SK-N-SH (cell line): ENCODE data around the gene FOS. TPM values are rescaled to one million over a fixed set of nuclear protein-coding genes. Genes with fewer than 3 reads are reported as not detected.

ENCODE experiments used
- CTCF ChIA-PET: fragments of 300-600, 350-600 bp; formaldehyde crosslinking; extraction: SDS; loops from one replicate; lab custom pipeline; 2021; lab: Yijun Ruan, JAX
- POLR2A ChIA-PET: fragments of 350-600 bp; sonication (Branson Sonifier 250); formaldehyde crosslinking; extraction: SDS; loops from one replicate; lab custom pipeline; 2020; ENCODE audit warnings: antibody characterized with exemption, inconsistent platforms; lab: Yijun Ruan, JAX
- DNase-seq: peaks from one replicate; pipeline ENCODE4 v3.0.0; 2012
- H2AFZ ChIP-seq: fragments of 200-600 bp; sonication (generic); 2 replicates; pipeline ENCODE4 v1.8.1; 2016; ENCODE audit warnings: antibody characterized with exemption, mild to moderate bottlenecking, low read depth
- H3F3A ChIP-seq: fragments of 200-600 bp; sonication (generic); replicated peaks from 2 replicates; pipeline ENCODE3; 2016; ENCODE audit warnings: antibody characterized with exemption, mild to moderate bottlenecking; ENCODE audit not compliant: insufficient read depth
- H3K27ac ChIP-seq, 2 experiments: fragments of 200-500 bp in 1 of 2; fragments of 200-600 bp in 1 of 2; sonication (Bioruptor generic) in 1 of 2; sonication (generic), shearing (Covaris generic) in 1 of 2; 2 replicates each; pipeline versions ENCODE4 v1.5.1 to v1.6.1; 2014 to 2016; ENCODE audit warnings: low read depth in 2 of 2, inconsistent platforms in 1 of 2, low read length in 1 of 2, mild to moderate bottlenecking in 1 of 2, mixed read lengths in 1 of 2
- H3K27me3 ChIP-seq: fragments of 200-600 bp; sonication (generic), shearing (Covaris generic); 2 replicates; pipeline ENCODE4 v1.6.1; 2016; ENCODE audit warnings: mixed run types; ENCODE audit not compliant: insufficient read depth
- H3K36me3 ChIP-seq, 2 experiments: fragments of 200-500 bp in 1 of 2; fragments of 200-600 bp in 1 of 2; sonication (Bioruptor generic) in 1 of 2; sonication (generic) in 1 of 2; replicated peaks in 1 of 2; 2 replicates each; pipeline versions ENCODE3 to v1.5.1; 2014 to 2016; ENCODE audit warnings: low read length in 1 of 2, mild to moderate bottlenecking in 1 of 2; ENCODE audit not compliant: insufficient read depth in 2 of 2, control insufficient read depth in 1 of 2
- H3K4me1 ChIP-seq, 2 experiments: fragments of 200-500 bp in 1 of 2; fragments of 200-600 bp in 1 of 2; sonication (Bioruptor generic) in 1 of 2; sonication (generic), shearing (Covaris generic) in 1 of 2; 2 replicates each; pipeline versions ENCODE4 v1.5.1 to v1.6.1; 2014 to 2016; ENCODE audit warnings: low read depth in 1 of 2, low read length in 1 of 2, mixed run types in 1 of 2; ENCODE audit not compliant: insufficient read depth in 2 of 2, control insufficient read depth in 1 of 2
- H3K4me2 ChIP-seq: fragments of 200-600 bp; sonication (generic), shearing (Covaris generic); 2 replicates; pipeline ENCODE4 v1.6.1; 2017; ENCODE audit warnings: mixed run types
- H3K4me3 ChIP-seq, 2 experiments: fragments of 200-500 bp in 1 of 2; fragments of 200-600 bp in 1 of 2; sonication (Bioruptor generic) in 1 of 2; sonication (generic), shearing (Covaris generic) in 1 of 2; 2 replicates each; pipeline versions ENCODE4 v1.5.1 to v1.8.1; 2014 to 2016; ENCODE audit warnings: low read depth in 2 of 2, inconsistent platforms in 1 of 2, low read length in 1 of 2, mild to moderate bottlenecking in 1 of 2, mixed read lengths in 1 of 2, moderate library complexity in 1 of 2
- H3K79me2 ChIP-seq: fragments of 200-600 bp; sonication (generic); 2 replicates; pipeline ENCODE4 v1.8.1; 2017; ENCODE audit warnings: mild to moderate bottlenecking; ENCODE audit not compliant: insufficient read depth
- H3K9ac ChIP-seq: fragments of 200-600 bp; sonication (generic); 2 replicates; pipeline ENCODE4 v1.6.1; 2017; ENCODE audit warnings: mixed run types
- H3K9me2 ChIP-seq: fragments of 200-600 bp; sonication (generic); 2 replicates; pipeline ENCODE4 v1.6.1; 2017; ENCODE audit warnings: mixed run types
- H3K9me3 ChIP-seq: fragments of 200-600 bp; sonication (generic); 2 replicates; pipeline ENCODE4 v1.6.1; 2017; ENCODE audit warnings: mixed run types, mild to moderate bottlenecking, moderate library complexity
- H4K20me1 ChIP-seq: fragments of 200-600 bp; sonication (generic); 2 replicates; pipeline ENCODE4 v1.6.1; 2017; ENCODE audit warnings: mild to moderate bottlenecking, mixed run types; ENCODE audit not compliant: insufficient read depth
- CHD2 ChIP-seq: fragments of 150-350 bp; IDR thresholded peaks from 2 replicates; pipeline ENCODE4 v1.6.1; 2018; ENCODE audit warnings: low read length; ENCODE audit not compliant: partially characterized antibody
- CTCF ChIP-seq: fragments of 200-600 bp; sonication (generic); IDR thresholded peaks from 2 replicates; pipeline ENCODE4 v1.6.1; 2017; ENCODE audit warnings: antibody characterized with exemption, mild to moderate bottlenecking, moderate library complexity
- FOXJ3 ChIP-seq: sonication (generic); formaldehyde crosslinking; IDR thresholded peaks from 2 replicates; pipeline ENCODE4 v1.5.1; 2020; ENCODE audit warnings: mild to moderate bottlenecking, missing genetic modification reagents
- JUND ChIP-seq: IDR thresholded peaks from 2 replicates; pipeline ENCODE4 v1.4.0; 2012
- MAX ChIP-seq: IDR thresholded peaks from 2 replicates; pipeline ENCODE4 v1.4.0; 2012; ENCODE audit warnings: low read depth
- MEF2A ChIP-seq: IDR thresholded peaks from 2 replicates; pipeline ENCODE4 v1.4.0; 2012; ENCODE audit warnings: low read depth, borderline replicate concordance
- MXI1 ChIP-seq: IDR thresholded peaks from 2 replicates; pipeline ENCODE4 v1.6.1; 2012; ENCODE audit warnings: mild to moderate bottlenecking, low read depth, low read length, improper control_type of control experiment
- NFIC ChIP-seq: IDR thresholded peaks from 2 replicates; pipeline ENCODE4 v1.4.0; 2012; ENCODE audit warnings: borderline replicate concordance
- POLR2AphosphoS5 ChIP-seq: IDR thresholded peaks from 2 replicates; pipeline ENCODE4 v1.6.1; 2012; ENCODE audit warnings: low read depth, low read length
- REST ChIP-seq: IDR thresholded peaks from 2 replicates; pipeline ENCODE4 v1.6.1; 2012; ENCODE audit warnings: mild to moderate bottlenecking, low read depth, low read length, moderate library complexity
- RXRA ChIP-seq: IDR thresholded peaks from 2 replicates; pipeline ENCODE4 v1.4.0; 2012; ENCODE audit warnings: low read depth, mild to moderate bottlenecking, borderline replicate concordance
- SIN3A ChIP-seq: IDR thresholded peaks from 2 replicates; pipeline ENCODE4 v1.6.1; 2012; ENCODE audit warnings: low read depth, mild to moderate bottlenecking, low read length, moderate library complexity, borderline replicate concordance
- polyA plus RNA-seq, 3 experiments: library from polyadenylated mRNA; depleted of rRNA; stranded (reverse); fragments of >200 nt; gene quantifications; 2 replicates each; pipeline ENCODE4 v1.2.3, GENCODE V29; 2012

FOS gene
- polyA plus RNA-seq, 1 of the 3 experiments (the other 2 are of a cell fraction) = 309 TPM

GRCh38 chr14:75318353-75318752 is 39.7 kb downstream of the FOS start:
- POLR2A ChIA-PET = no interaction called here
- CTCF ChIA-PET = interaction anchor here (1.1 to 2.1 kb wide), 2 partner anchors 170 to 243 kb away, joined by 4 to 5 read pairs; no protein-coding TSS in a partner anchor
- no peaks in the 10 kb centered on the region for H3K9me3 ChIP-seq

More at GRCh38 chr14:75318353-75318752, 39.7 kb downstream of the FOS start:
- peaks cover 0 to 14% of the 10 kb centered on the region in 2 experiments; a peak in 1 of 4 replicates for H3K4me1 ChIP-seq
- no peak for DNase-seq
- H3K27ac ChIP-seq = no peak overlapping the region
- no peaks in the 10 kb centered on the region for H4K20me1 ChIP-seq
- H3K9ac ChIP-seq = no peak overlapping the region
- TF ChIP-seq MAX (no peak), SIN3A (no peak), POLR2AphosphoS5 (no peak), REST (no peak), RXRA (no peak), MXI1 (no peak), CHD2 (no peak), NFIC (no peak), FOXJ3 (no peak), MEF2A (no peak), CTCF (no peak), JUND (no peak)
- H3K4me3 ChIP-seq = no peak overlapping the region
- H3K4me2 ChIP-seq = no peak overlapping the region
- no peaks in the 10 kb centered on the region for H3K36me3 ChIP-seq
- H3K79me2 ChIP-seq = no peaks in the 10 kb centered on the region
- H2AFZ ChIP-seq = no peak overlapping the region
- no peaks in the 10 kb centered on the region for H3F3A ChIP-seq
- H3K9me2 ChIP-seq = no peaks in the 10 kb centered on the region
- H3K27me3 ChIP-seq = no peaks in the 10 kb centered on the region
